ENCODE data around the gene UPK1A.

Gene UPK1A

DNA sequence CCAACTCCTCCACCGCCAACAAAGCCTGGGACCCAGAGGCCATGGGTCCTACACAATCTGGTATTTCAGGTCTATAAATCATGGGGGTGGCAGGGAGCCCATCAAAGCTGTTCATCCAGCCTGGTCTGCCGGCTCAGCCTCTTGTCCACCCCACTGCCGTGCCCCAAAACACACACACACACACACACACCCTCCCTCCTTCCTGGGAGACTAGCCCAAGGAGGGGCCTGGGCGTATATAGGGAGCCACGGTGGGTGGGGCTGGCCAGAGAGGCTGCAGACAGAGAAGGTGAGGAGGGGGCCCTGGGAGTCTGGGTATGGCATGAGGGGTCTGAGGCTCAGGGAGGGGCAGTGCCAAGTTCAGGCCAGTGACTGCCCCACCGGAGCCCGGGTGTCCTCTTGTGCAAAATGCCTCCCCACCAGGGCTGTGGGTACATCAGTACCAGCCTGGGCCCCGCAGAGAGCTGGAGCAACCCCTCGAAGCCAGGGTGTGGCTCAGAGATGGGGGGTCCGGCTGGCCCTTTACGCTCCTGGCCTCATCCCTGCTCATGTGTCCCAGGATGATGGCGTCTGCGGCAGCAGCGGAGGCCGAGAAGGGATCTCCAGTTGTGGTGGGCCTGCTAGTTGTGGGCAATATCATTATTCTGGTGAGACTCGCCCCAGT is at the start of gene UPK1A:
TSS of gene UPK1A (plus strand) at position 267 of the 663 bp plus-strand sequence. CDS start at position 563, 296 bp downstream.
- no peak for DNase-seq

DNA sequence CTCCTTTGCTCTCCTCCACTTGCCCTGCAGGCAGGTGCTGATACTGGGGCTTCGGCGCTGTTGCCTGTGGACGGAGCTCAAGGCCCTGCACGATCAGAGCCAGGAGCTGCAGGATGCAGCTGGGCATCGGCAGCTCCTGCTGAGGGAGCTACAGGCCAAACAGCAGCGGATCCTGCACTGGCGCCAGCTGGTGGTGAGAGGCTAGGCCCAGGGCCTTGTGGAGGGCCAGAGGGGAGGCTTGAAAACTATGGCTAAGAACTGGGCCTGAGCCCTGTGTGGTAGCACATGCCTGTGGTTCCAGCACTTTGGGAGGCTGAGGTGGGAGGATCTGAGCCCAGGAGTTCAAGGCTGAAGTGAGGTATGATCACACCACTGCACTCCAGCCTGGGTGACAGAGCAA is 47.5 kb upstream of the UPK1A start:
- DNase-seq = no peak

DNA sequence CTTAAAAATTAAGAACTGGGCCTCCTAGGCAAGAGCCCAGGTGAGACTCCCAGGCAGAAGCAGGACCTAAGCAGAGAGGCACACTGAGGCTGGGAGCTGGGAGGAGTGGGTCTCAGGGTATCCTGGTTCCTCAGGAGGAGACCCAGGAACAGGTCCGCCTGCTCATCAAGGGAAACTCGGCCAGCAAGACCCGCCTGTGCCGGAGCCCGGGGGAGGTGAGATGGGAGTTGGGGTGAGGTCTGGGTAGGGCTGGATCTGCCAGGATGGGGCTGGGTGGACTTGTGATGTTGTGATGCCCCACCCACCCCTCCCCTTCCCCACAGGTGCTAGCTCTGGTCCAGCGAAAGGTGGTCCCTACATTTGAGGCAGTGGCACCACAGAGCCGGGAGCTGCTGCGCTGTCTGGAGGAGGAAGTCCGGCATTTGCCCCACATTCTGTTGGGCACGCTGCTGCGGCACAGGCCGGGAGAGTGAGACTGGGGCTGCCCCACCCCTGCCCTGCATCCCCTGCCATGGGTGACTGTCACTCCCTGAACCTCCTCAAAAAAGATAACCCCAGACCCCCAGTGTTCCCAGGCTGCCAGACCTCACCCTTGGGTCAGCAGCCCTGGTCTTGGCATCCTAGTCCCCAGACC is 46.9 kb upstream of the UPK1A start:
- no peak for DNase-seq

DNA sequence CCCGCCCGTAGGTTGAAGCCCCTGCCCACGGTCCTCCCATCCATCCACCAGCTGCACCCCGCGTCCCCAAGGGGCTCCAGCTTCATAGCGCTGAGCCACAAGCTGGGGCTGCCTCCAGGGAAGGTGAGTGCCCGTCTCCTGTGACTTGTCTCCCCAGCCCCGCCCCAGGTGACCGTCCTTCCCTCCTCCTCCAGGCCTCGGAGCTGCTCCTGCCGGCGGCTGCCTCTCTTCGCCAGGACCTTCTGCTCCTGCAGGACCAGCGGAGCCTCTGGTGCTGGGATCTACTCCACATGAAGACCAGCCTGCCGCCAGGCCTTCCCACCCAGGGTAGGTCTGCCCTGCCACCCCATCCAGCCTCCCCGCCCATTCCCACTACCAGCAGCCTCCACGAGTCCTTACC is 46.3 kb upstream of the UPK1A start:
- DNase-seq = no peak

DNA sequence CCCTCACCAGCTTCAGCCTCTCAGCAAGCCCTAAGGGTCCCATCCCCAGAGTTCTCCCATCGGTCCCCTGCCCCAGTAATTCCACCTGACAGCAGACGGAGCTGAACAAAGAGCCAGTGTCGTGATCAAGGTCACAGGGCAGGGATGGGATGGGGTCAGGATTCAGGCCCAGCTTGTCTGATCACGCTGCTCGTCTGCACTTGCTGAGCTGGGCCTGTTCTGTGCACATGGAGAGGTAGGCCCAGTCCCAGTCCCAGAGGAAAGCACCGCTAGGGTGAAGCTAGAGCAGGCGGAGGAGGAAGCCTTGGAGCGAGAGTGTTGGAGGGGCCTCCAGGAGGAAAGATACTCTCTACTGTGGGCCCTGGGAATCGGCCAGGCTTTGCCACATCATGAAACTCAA is 44.6 kb upstream of the UPK1A start:
- no peak for DNase-seq

DNA sequence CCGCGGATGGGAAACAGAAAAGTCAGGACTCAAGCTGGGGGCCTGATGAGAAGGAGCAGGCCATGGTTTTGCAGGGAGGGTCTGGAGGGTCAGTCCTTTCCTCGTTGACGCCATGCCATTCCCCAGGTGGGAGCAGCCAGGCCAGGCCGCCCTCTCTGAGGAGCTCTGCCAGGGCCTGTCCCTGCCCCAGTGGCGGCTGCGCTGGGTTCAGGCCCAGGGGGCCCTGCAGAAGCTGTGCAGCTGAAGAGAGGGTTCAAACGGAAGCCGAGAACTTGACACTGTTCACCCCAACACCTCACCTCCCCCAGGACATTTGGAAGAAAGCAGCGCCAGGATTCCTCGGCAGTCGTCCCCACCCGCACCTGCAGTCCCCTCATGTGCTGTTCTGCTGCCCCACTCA is 43.6 kb upstream of the UPK1A start:
- no peak for DNase-seq

DNA sequence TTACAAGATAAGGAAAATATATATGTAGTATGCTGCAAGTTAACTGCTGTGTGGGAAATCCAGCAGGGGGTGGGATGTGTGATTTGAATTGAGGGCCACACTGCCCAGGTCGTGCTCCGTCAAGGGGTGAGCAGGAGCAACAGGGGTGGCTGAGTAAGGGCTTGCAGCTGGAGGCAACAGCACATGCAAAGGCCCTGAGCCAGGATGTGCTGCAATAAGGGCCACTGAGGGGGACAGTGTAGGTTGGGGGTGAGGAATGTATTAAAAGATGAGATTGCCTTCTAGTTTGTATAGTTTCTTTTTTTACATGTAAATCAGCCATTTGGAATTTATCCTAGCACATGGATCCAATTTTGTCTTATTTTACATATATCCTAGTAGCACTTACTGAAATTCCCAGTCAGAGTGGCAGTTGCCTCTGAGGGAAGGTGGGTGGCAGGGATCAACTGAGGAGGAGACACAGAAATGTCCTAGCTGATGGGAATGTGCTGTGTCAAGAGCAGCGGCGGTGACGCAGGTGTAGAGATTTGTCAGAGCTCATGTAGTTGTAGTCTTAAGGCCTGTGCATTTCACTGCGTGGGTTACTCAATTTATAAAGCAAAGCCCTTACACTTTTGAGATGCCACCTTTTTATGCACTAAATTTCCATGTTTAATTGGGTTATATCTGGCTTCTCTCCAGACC is 42.8 kb upstream of the UPK1A start:
- DNase-seq = no peak

DNA sequence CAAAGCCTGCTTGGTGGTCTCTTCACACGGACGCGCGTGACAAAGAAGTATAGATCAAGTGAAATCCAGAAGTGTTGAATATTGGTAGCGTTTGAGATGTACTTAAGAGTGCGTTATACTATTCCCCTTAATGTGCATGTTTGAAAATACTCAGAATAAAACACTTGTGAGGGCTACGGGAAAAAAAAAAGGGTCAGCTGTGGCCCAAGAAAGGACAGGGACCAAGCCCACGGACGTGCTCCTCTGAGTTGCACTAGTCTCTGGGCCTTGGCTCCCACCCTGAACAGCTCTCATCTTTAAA is 38.1 kb upstream of the UPK1A start:
- DNase-seq = no peak

DNA sequence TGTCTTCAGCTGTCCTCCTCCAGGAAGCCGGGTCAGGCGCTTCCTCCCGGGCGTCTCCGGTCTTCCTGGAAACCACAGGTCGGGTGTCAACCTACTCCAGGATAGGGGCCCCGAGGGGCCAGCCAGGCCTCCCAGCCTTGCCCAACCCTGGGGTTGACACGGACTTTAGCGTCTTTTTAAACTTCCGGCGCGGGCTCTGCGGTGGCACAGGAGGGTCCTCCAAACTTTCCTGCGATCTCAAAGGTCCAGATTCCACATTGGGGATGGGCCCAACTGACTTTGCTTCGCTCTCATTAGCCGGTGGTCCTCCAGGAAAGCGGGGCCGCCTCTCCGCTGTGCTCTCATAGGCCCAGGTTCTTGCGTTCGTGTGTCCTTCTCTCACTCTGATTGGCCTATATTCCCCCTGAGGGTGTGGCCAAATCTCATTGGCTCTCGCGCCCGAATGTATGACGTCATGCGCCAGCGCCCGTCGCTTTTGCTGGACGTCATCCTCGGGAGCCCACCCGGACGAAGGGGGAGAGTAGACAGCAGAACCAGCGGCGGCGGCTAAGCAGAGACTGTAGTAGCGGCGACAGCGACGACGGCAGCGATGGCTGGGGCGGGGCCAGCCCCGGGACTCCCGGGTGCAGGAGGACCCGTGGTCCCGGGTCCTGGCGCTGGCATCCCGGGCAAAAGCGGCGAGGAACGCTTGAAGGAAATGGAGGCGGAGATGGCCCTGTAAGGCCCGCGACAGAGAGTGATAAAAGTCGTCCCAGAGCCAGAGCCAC is 37.6 kb upstream of the UPK1A start, which contains the start of gene RBM42:
TSS of gene RBM42 (plus strand) at position 472 of the 767 bp plus-strand sequence. CDS start at position 590, 118 bp downstream.
- peak; percentile 83 to 95 for DNase-seq

DNA sequence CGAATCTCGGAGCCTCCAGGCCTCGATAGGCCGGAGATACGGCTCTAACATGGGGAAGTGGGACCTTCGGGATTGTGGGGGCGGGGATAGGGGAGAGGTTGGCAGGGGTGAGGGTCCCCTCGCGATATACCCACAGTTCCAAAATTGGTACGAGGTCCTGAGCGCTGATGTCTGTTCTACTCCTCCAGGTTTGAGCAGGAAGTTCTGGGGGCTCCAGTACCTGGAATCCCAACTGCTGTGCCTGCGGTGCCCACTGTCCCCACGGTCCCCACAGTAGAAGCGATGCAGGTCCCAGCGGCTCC is 37.0 kb upstream of the UPK1A start:
- DNase-seq = no peak

DNA sequence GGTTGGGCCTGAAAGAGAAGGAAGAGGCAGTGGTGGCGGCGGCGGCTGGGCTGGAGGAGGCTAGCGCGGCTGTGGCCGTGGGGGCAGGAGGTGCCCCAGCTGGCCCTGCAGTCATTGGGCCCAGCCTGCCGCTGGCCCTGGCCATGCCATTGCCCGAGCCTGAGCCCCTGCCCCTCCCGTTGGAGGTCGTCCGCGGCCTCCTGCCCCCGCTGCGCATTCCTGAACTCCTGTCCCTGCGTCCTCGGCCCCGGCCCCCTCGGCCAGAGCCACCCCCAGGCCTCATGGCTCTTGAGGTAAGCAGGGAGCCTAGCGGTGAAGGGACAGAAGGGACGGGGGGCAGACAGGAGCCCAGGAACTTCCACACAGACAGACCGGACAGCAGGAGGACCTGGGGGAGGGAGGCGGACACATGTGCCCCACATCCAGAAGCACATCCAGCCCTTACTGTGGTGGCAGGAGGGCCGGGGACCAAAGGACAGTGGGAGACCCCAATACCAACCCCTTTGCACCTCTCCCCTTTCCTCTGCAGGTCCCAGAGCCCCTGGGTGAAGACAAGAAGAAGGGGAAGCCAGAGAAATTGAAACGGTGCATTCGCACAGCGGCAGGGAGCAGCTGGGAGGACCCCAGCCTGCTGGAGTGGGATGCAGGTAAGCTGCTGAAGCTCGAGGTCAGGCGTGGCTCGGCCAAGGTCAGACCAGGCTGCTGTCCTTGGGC is 32.4 kb upstream of the UPK1A start:
- no peak for DNase-seq

DNA sequence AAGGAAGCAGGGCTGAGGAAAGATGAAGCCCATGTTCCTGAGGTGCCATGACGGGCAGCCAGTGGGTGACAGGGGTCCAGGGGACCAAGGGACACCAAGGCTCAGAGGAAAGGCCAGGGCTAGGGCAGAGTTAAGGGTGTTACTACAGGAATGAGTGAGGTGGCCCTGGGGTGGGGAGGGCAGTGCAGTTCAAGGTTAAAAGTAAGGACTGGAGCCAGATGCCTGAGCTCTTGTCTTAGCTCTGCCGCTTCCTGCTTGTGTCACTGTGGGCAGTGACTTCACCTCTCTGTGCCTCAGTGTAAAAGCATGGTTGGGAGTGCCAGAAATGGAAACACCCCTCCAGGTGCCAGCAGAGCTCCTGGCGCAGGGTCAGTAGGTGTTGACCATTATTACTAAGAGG is 29.7 kb upstream of the UPK1A start:
- DNase-seq = no peak

DNA sequence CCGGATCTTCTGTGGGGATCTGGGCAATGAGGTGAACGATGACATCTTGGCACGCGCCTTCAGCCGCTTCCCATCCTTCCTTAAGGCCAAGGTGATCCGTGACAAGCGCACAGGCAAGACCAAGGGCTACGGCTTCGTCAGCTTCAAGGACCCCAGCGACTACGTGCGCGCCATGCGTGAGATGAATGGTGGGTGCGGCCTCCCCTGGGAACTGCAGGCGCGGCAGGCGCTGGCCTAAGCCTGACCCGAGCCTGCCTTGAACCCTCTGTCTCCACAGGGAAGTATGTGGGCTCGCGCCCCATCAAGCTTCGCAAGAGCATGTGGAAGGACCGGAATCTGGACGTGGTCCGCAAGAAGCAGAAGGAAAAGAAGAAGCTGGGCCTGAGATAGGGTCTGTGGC is 29.2 kb upstream of the UPK1A start:
- no peak for DNase-seq

DNA sequence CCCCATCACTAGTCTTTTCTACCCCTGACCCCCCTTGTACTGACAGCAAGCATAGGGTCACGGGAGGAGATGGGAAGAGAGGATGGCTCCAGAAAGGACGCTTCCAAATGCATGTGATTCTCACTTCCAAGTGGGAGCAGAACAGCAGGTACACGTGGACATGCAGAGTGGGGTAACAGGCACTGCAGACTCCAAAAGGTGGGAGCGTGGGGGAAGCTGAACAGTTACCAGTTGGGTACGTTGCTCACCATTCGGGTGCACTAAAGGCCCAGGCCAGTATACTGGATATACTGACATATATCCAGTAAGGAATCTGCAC is 27.0 kb upstream of the UPK1A start:
- no peak for DNase-seq

DNA sequence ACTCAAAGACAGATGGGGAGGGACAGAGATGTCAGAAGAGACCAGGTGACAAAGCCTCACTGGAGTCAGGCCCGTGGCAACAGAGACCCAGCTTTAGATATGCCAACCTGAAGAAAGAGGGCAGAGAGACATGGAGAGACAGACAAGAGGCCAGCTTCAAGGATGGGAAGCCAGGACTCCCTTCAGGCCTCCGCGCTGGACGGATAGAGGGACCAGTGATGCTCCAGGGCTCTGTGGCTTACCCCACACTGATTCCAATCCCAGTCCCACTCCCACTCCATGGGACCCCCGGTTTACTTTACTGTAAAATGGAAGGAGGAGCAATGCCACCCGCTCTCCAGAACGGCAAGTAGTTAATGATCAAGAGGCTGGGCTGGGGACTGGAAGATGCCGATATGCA is 26.5 kb upstream of the UPK1A start:
- no peak for DNase-seq

DNA sequence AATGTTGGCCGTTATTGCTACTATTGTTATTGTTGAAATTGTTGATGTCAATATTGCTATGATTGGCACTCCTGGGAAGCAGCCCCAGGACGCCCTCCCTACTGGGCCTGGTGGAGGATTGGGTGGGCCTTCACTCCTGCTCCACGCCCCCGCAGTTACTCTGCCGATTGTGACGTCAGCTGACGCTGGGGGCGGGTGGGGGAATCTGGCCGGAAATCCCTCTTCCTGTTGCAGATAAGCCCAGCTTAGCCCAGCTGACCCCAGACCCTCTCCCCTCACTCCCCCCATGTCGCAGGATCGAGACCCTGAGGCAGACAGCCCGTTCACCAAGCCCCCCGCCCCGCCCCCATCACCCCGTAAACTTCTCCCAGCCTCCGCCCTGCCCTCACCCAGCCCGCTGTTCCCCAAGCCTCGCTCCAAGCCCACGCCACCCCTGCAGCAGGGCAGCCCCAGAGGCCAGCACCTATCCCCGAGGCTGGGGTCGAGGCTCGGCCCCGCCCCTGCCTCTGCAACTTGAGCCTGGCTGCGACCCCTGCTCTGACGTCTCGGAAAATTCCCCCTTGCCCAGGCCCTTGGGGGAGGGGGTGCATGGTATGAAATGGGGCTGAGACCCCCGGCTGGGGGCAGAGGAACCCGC is 24.7 kb upstream of the UPK1A start, which contains the start of gene ETV2:
TSS of gene ETV2 (plus strand) at position 231 of the 637 bp plus-strand sequence. CDS start 716 bp downstream, outside the sequence.
- DNase-seq = no peak

DNA sequence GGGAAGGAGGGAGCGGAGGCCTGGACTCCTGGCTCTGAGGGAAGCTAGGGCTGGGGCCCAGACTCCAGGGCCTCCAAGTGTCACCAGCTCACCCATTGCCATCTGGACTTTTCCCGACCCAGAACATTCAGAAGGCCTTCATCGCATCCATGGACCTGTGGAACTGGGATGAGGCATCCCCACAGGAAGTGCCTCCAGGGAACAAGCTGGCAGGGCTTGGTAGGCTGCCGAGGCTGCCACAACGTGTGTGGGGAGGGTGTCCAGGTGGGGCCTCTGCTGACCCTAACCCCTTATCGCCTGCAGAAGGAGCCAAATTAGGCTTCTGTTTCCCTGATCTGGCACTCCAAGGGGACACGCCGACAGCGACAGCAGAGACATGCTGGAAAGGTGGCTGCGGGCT is 24.0 kb upstream of the UPK1A start:
- no peak for DNase-seq

DNA sequence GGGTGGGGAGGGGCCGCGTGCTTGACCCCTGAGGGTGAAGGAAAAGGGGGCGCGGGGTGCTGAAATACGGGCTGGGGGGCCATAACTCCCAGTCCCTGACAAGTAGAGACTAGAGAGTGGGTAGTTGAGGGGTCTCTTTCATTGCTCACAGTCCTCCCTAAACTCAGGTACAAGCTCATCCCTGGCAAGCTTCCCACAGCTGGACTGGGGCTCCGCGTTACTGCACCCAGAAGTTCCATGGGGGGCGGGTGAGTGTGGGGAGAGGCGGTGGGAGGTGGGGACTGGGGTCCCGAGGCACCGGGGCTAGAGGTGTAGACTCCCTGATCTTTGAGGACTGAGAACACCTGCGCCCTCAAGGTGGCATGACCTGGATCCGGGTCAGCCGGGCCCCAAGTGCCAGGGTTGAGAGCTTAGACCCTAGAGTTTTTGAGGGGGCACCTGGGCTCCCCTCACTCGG is 23.5 kb upstream of the UPK1A start:
- DNase-seq = no peak

DNA sequence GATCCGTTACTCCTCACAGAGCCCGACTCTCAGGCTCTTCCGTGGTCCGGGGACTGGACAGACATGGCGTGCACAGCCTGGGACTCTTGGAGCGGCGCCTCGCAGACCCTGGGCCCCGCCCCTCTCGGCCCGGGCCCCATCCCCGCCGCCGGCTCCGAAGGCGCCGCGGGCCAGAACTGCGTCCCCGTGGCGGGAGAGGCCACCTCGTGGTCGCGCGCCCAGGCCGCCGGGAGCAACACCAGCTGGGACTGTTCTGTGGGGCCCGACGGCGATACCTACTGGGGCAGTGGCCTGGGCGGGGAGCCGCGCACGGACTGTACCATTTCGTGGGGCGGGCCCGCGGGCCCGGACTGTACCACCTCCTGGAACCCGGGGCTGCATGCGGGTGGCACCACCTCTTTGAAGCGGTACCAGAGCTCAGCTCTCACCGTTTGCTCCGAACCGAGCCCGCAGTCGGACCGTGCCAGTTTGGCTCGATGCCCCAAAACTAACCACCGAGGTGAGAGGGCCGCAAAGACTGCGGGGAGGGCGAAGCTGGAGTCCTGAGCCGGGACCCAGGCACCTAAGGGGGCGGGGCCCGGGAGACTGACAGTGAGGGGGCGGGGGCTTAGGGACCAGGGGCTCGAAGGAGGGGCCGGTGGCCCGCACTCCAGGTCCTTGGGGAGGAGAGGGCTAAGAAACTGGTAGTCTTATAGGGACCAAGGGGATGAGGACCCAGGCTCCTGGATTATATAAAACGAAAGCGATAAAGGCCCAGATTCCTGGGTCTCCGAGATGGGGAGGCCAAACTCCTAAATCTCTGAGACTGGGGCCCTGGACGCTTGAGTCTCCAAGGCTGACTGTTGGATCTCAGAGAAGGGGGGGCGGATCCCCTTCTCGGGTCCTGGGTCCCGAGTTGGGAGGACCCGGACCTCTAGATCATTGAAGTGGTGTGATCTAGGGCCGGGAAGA is 22.8 kb upstream of the UPK1A start:
- no peak for DNase-seq

DNA sequence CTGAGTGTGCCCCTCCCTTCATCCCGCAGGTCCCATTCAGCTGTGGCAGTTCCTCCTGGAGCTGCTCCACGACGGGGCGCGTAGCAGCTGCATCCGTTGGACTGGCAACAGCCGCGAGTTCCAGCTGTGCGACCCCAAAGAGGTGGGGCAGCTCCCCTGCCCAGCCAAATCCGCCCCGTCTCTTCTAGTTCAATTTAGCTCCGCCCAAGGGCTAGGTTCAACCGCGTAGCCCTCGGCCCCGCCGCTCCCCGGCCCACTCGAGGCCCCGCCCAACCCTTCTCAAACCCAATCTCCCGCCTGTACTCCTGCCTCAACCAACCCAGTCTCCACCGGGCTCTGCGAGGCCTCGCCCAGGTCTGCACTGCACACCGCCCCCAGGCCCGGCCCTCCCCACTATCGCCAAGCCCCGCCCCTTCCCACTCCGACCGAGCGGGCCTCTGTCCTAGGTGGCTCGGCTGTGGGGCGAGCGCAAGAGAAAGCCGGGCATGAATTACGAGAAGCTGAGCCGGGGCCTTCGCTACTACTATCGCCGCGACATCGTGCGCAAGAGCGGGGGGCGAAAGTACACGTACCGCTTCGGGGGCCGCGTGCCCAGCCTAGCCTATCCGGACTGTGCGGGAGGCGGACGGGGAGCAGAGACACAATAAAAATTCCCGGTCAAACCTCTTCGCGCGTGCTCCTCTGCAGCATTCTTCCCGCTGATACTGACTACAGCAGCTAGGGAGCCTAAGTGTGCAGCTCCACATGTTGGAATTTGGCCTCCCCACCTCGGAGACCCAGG is 21.9 kb upstream of the UPK1A start:
- DNase-seq = peak in 1 of 2 experiments; percentile 72

Data from cerebellar nuclear complex (tissue), 1 donor.